GM12878 (cell line): ENCODE results near the gene IRS2.

Experiments
- CTCF ChIP-seq, 3 experiments: IDR thresholded peaks in 2 of 3; conservative IDR thresholded peaks in 1 of 3; 2 replicates each; pipeline ENCODE4 v1.5.1; 2011; ENCODE audit warnings: low read depth in 3 of 3, low read length in 3 of 3, mild to moderate bottlenecking in 3 of 3, control low read depth in 2 of 3, moderate library complexity in 2 of 3, inconsistent platforms in 1 of 3, mixed read lengths in 1 of 3; ENCODE audit not compliant: control insufficient read depth in 2 of 3, insufficient read depth in 1 of 3; ENCODE audit errors: extremely low read depth in 1 of 3
- E2F8 ChIP-seq: fragments of 450-650 bp; IDR thresholded peaks from 2 replicates; pipeline ENCODE4 v1.6.1; 2018; ENCODE audit warnings: mild to moderate bottlenecking, low read depth, moderate library complexity; ENCODE audit not compliant: partially characterized antibody
- JUND ChIP-seq: IDR thresholded peaks from 2 replicates; pipeline ENCODE4 v1.6.1; 2012; ENCODE audit warnings: low read depth, mild to moderate bottlenecking, low read length, improper control_type of control experiment, moderate library complexity
- MAX ChIP-seq: IDR thresholded peaks from 2 replicates; pipeline ENCODE4 v1.6.1; 2012; ENCODE audit warnings: low read depth, low read length, improper control_type of control experiment
- POLR2AphosphoS5 ChIP-seq: IDR thresholded peaks from 2 replicates; pipeline ENCODE4 v1.6.1; 2011; ENCODE audit warnings: mild to moderate bottlenecking, low read length, inconsistent platforms
- SREBF2 ChIP-seq: IDR thresholded peaks from 2 replicates; pipeline ENCODE4 v1.6.1; 2012; ENCODE audit warnings: mild to moderate bottlenecking, low read length

- no peak for TF ChIP-seq E2F8
- TF ChIP-seq CTCF (IDR thresholded peaks at IDR 0.05 in 2 of 3, conservative IDR thresholded peaks at IDR 0.05 in 1 of 3; ENCODE audit: control insufficient read depth in 2 of 3, extremely low read depth in 1 of 3, insufficient read depth in 1 of 3, low read depth in 3 of 3, low read length in 3 of 3) = no peak
- TF ChIP-seq SREBF2 = no peak
- TF ChIP-seq JUND = no peak
- TF ChIP-seq MAX = no peak
- no peak for TF ChIP-seq POLR2AphosphoS5
Observed at GRCh38 chr13:109725995-109726637, 60.3 kb downstream of the IRS2 start.
